Astrocyte of the cerebellum (primary cell): Measurements from ENCODE around the gene TCF7L2.

ENCODE experiments used
- DNase-seq: peaks from one replicate; pipeline ENCODE4 v3.0.0-alpha.2; 2011; ENCODE audit warnings: low read depth
- H3K4me3 ChIP-seq: 2 replicates; pipeline ENCODE4 v1.5.1; 2011; ENCODE audit warnings: mild to moderate bottlenecking, low read depth, low read length, moderate library complexity
- in situ Hi-C: cut with HindIII; loops from 2 replicates; pipeline ENCODE4 v1.10.0; 2017; ENCODE audit warnings: low sequenced_read_pairs
- TF ChIP-seq, protein P1 (sequence below): IDR thresholded peaks from 2 replicates; pipeline ENCODE4 v1.5.1; 2012; ENCODE audit warnings: low read length, low read depth, moderate library complexity, mild to moderate bottlenecking; ENCODE audit errors: missing control alignments

Gene TCF7L2

GRCh38 chr10:113056030-113056429, 106.0 kb downstream of the TCF7L2 start:
- TF ChIP-seq, protein P1, sequence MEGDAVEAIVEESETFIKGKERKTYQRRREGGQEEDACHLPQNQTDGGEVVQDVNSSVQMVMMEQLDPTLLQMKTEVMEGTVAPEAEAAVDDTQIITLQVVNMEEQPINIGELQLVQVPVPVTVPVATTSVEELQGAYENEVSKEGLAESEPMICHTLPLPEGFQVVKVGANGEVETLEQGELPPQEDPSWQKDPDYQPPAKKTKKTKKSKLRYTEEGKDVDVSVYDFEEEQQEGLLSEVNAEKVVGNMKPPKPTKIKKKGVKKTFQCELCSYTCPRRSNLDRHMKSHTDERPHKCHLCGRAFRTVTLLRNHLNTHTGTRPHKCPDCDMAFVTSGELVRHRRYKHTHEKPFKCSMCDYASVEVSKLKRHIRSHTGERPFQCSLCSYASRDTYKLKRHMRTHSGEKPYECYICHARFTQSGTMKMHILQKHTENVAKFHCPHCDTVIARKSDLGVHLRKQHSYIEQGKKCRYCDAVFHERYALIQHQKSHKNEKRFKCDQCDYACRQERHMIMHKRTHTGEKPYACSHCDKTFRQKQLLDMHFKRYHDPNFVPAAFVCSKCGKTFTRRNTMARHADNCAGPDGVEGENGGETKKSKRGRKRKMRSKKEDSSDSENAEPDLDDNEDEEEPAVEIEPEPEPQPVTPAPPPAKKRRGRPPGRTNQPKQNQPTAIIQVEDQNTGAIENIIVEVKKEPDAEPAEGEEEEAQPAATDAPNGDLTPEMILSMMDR, result no peak
- DNase-seq, result no peak

GRCh38 chr10:113056441-113057021, 106.5 kb downstream of the TCF7L2 start:
- TF ChIP-seq, protein P1, result no peak
- DNase-seq, result peak; percentile 41
- no peak overlapping the region for H3K4me3 ChIP-seq
- in situ Hi-C loops, result no loop called here

More at GRCh38 chr10:113056030-113056429, 106.0 kb downstream of the TCF7L2 start:
- H3K4me3 ChIP-seq, result no peak overlapping the region
- in situ Hi-C loops, result no loop called here

DNA sequence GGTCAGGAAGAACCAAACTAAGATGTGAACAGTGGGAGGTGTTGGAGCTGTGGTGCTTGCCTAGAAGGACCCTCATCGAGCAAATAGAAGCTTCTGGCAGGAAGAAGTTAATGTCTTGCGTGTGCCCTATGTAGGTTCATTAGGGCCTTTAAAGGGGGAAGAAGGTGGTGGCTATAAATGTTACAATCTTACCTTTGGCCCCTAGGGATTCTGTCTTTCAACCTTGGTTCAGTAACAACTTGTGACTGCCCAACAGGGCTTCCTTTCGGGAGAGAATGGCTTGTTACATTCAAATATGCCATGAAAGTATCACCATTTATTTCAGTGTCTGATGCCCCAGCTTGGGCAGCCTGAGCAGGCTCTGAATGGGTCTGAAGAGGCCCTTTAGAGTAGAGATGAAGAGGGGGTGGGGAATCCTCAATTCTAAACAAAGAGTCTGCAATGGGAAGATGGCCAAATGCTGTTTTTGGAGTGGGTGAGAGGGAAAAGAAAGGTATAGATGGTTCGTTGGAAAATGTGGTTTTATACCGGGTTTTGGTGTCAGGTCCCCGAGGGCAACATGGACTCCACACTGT, 108.0 kb downstream of the TCF7L2 start:
- no peak overlapping the region for H3K4me3 ChIP-seq

DNA sequence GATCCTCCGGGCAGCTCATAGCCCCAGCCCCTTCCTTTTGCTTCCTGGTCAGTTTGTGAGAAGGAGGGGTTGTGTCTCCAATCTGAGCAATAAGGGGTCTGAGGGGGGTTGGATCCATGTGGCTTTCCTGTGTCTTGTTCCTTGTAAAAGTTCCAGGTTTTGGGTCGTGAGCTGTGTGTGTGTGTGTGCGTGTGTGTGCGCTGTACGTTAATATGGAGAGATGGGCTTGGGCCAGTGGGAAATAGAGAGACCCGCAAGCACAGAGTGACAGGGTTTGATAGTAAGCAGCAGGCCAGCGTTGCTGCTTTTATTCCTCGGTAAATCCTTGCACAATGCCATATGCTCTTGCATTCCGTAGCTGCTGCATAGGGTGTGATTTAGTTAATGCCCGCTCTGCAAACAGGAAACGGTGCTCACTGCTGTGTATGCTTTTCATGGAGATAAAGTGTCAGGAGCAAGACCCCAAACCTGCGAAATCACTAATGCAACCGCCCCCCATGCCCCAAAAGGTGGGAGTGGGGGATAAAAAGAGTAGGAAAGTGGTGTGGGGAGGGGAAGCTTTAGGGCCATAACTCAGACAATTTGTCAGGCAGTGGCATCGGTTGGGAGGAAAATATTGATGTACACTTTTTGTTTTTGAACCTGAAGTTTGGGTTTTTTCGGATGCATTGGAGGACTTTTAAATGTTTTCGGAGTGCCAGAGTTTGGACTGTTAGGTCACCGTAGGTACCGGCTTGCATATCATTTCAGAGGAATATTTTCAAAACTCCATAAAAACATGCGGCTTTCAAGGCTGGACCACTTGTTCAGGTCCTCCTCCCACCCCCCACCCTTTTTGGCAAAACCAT, 108.7 kb downstream of the TCF7L2 start:
- H3K4me3 ChIP-seq, result peak overlapping the region; percentile 5
- DNase-seq, result no peak
- in situ Hi-C loops, result no loop called here
- TF ChIP-seq, protein P1, result no peak

More for the DNA sequence above, 108.0 kb downstream of the TCF7L2 start:
- in situ Hi-C loops, result no loop called here
- DNase-seq, result no peak
- TF ChIP-seq, protein P1, result no peak

DNA sequence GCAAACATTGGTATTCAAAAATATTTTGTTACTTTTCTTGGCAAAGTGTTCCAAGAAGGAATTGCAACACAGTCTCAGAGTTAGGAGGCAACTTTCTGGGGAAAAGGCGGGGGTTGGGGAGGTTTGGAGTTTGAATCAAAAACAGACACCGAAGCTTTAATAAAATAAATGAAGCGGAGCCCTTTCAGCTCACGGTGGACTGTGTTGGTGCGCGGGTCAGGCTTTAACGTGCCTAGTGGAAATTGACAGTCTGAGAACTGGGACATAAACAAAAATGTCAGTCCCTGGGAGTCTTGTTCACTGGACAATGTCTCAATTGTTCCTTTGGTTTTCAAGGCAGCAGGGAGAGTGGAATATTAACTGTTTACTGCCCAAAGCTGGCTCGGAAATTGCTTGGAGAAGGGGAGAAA, 109.3 kb downstream of the TCF7L2 start:
- in situ Hi-C loops, result no loop called here
- TF ChIP-seq, protein P1, result no peak
- DNase-seq, result peak; percentile 72
- H3K4me3 ChIP-seq, result peak overlapping the region; percentile 5

DNA sequence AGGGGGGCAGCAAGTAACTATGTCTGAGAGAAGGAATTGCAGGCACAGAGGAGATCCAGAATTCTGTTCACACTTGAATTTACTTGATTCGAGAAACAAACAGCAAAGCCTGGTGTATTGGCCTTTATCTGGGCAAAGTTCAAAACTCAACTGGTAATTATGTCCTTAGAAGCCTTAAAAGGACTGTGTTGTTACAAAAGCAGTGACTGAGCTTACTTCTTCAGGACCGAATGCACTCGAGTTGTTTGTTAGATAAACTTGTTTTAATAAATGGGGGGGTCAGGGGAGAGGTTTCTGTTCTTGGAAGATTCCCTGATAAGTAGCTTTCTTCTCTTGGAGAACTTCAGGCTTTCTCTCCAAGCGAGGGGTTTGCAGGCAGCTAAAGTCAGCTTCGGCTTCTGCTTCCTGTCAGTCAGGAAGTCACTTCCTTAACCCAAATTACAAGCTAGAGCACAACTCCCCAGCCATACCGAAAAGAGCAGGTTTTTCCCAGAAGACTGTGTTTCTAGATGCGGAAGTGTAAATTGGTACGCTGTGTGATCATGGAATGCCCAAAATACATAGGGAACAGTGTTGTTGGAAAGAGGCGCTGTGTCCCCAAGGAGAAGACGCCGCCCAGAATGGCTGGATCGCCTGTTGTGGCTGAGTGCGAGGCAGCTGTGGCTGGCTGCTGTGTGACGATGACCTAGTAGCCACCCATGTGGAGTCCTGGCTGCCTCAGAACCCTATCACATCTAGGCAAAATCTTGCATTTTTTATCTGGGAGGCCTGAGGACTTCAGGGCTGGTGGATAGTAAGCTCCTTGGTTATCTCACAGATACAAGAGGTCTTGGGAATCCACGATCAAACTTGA, 110.4 kb downstream of the TCF7L2 start:
- no peak overlapping the region for H3K4me3 ChIP-seq
- TF ChIP-seq, protein P1, result no peak
- DNase-seq, result no peak
- in situ Hi-C loops, result no loop called here
